GM19023 (cell line): Measurements from ENCODE around the gene TMEM205.
A peak's percentile ranks its signal among the peaks of the same experiment; 100 is the strongest.
"Not testable (repeated sequence)": the region's sequence is repeated elsewhere in the genome, so short reads cannot be mapped to it uniquely, and the experiment has no call there.

ENCODE experiments used
- ATAC-seq: cut with Tn5 transposase; IDR thresholded peaks from one replicate; pipeline ENCODE4 v1.9.1; 2021; ENCODE audit warnings: mild to moderate bottlenecking, moderate library complexity; ENCODE audit not compliant: unreplicated experiment

TMEM205 gene

DNA sequence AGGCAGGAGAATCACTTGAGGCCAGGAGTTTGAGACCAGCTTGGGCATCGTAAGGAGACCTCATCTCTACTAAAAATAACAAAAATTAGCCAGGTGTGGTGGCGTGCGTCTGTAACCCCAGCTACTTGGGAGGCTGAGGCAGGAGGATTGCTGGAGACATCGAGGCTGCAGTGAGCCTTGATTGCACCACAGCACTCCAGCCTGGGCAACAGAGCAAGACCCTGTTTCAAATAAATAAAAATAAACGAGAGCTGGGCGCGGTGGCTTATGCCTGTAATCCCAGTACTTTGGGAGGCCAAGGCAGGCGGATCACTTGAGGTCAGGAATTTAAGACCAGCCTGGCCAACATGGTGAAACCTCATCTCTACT, 6.0 kb downstream of the TMEM205 start:
- ATAC-seq, result not testable (repeated sequence)

DNA sequence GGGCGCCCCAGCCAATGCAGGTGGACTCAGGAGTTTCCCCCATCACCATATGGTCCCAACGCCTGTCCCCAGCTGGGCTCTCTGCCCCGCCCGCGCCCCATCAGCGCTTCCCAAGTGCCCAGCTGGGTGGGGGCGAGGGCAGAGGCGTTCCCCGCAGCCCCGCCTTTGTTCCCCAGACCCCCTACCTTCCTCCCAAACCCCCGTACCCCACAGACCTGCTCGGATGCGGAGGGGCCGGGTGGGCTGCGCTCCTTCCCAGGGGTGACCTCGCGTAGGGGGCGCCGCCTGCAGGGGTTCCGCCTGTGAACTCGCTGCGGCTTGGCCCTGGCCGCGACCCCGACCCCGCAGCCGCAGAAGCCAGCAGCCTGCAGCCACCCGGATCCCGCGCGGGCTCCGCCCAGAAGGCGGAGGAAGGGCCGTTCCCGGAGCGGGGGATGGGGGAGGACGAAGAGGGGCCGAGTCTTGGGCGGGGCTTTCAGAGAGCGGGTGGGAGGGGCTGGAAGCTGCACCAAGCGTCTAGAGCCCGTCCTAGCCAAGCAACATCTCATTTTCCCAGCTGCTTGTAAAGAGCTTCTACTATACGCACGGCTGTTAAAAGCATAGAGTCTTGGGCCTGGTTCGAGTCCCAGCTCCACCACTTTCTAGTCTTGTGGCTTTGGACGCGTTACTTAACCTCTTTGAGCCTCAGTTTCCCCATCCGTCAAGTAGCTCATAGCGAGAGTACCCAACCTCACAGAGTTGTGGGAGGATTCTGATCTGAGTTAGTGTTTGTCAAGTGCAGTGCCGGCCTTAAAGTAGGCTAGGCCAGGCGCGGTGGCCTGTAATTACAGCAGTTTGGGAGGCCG, 6.6 kb downstream of the TMEM205 start, which contains the start of gene RAB3D:
Gene RAB3D (minus strand): TSS at position 404 of the 845 bp plus-strand sequence. CDS start 2,258 bp downstream, outside the sequence.
- ATAC-seq, result peak; percentile 84

DNA sequence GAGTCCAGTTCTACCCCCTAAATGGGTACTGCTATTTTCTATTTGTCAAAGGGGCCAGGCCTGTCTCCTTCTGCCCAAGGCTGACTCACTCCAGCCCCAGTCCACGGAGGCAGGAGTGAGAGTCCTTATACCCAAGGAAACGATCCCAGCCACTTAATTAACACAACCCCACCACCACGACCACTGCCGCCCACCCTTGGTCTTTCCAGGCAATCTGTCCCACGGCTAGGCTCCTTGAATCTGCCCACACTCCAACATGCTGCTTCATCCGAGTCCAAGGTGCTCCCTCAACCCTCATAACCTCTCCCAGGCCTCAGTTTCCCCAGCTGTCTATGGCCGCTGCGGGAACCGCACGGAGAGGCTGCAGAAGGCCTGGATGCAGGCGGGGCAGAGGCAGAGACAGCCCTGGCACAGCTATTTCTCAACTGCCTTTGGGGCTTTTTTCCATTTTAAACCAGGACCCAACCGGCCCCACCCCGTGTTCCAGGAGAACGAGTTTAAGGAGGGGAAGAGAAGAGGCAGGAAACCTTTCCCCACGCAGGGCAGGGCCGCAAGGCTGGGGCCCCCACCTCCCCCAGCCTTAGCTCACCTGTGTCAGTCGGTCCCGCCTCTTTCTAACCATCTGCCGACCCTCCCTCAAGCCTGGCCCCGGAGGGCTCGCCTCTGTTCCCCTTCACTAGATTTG, 7.4 kb downstream of the TMEM205 start:
- no peak for ATAC-seq

DNA sequence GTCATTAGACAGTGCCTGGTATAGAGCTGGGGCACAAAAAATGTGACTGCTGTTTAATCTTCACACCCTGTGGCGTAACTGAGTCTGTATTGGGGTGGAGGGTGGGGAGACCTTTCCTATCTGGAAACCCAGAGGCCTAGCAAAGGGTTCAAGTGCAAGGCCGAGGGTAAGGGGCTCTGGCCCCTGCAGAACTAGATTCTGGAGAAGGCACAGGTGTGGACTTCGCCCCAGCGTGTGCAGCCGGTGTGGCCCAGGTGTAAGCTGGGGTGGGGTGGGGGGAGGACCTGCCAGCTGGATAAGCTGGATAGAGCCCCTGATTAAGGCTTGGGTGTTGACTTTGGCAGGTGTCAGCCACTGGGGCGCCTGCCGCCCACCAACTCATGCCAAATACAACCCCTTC, 7.9 kb downstream of the TMEM205 start:
- no peak for ATAC-seq

DNA sequence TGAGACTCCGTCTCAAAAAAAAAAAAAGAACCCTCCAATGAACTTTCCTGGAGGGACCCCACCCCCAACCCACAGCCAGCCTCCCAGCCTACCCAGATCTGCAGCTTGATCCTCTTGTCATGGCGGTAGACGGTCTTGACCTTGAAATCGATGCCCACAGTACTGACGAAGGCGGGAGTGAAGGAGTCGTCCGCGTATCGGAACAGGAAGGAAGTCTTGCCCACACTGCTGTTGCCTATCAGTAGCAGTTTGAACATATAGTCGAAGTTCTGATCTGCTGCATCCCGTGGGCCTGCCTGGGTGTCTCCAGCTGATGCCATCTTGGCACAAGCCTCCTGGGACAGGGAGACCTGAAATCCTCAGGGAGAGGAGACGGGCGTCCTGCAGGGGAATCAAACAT, 9.0 kb downstream of the TMEM205 start:
- no peak for ATAC-seq

DNA sequence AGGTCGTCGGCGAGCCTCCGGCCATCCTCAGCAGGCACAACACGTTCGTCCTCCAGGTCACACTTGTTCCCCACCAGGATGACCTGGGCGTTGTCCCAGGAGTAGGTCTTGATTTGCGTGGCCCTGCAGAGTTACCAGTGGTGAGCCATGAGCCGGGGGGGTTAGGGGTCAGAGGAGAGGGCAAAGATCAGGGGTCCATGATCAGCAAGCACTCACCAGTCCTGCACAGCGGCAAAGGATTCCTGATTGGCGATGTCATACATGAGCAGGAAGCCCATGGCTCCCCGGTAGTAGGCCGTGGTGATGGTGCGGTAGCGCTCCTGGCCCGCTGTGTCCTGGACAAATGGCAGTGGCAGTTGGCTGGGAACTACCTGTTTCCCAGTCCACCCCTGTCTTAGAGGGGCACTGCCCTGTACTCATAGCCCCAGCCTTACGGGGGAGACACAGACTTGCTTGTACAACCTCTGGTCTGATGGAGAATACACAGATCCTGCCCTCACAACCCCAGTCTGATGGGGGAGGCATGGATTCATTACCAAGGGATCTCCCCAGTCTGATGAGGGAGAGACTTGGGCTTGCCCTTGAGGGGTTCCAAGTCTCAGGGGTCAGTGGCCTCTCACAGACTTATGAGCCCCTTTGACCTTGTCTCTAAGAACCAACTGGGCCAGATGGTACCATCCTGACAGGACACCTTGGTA, 10.5 kb downstream of the TMEM205 start:
- no peak for ATAC-seq

DNA sequence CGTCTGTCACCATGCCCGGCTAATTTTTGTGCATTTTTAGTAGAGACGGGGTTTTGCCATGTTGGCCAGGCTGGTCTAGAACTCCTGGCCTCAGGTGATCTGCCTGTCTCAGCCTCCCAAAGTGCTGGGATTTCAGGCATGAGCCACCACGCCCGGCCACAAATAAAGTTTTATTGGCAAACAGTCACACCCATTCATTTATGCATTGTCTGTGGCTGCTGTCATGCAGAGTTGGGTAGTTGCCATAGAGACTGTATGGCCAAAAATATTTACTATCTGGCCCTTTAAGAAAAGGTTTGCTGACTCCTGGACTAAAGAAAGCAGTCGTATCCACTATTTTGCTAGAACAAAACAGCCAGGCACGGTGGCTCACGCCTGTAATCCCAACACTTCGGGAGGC, 12.2 kb downstream of the TMEM205 start:
- not testable (repeated sequence) for ATAC-seq

DNA sequence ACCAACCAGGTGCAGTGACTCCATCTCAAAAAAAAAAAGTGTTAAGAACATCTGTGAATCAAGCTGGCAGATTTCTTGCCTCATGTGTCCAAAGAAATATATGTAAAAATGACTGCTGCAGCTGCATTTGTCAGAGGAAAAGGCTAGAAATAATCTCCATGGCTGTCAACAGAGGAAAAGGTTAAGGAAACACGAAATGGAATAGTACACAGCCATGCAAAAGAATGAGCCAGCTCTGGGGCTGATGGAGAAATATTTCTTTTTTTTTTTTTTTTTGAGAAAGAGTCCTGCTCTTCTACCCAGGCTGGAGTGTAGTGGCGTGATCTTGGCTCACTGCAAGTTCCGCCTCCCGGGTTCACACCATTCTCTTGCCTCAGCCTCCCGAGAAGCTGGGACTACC, 13.2 kb downstream of the TMEM205 start:
- no peak for ATAC-seq

DNA sequence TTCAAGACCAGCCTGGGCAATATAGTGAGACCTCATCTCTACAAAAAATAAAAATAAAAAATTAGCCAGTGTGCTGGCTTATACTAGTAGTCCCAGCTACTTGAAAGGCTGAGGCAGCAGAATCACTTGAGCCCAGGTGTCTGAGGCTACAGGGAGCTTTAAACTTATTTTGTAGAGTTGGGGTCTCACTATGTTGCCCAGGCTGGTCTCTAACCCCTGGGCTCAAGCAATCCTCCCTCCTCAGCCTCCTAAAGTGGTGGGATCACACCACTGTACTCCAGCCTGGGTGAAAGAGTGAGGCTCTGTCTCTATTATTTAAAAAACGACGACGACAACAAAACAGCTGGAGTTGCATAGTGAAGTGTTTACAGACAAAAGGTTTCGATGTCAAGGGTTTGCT, 14.6 kb downstream of the TMEM205 start:
- ATAC-seq, result no peak

DNA sequence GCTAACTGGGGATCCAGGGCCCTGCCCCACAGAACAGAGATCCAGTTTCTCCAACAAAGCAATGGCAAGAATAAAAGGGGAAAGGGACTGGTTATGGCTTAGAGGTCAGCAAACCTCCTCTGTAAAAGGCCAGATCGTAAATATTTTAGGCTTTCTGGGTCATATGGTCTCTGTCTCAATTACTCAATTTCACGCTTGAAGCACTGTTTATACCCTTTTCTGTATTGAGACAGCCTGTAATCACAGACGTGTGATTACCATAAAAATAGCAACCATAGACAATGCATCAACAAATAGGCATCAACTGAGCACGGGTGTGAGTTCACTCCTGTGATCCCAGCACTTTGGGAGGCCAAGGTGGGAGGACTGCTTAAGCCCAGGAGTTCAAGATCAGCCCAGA, 15.9 kb downstream of the TMEM205 start:
- ATAC-seq, result no peak

DNA sequence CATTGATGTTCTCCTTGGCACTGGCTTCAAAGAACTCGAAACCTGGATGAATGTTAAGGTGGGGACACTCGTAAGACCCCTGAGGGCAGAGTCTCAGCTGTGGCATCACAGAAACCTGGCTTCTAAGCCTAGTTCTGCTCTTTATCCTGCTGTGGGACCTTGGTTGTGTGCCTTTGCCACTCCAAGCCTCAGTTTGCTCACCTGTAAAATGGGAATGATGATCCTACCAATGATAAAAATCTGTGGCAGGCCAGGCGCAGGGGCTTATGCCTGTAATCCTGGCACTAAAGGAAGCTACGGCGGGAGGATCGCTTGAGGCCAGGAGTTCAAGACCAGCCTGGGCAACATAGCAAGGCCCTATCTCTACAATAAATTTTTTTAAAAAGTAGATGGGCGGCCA, 20.5 kb downstream of the TMEM205 start:
- ATAC-seq, result no peak

DNA sequence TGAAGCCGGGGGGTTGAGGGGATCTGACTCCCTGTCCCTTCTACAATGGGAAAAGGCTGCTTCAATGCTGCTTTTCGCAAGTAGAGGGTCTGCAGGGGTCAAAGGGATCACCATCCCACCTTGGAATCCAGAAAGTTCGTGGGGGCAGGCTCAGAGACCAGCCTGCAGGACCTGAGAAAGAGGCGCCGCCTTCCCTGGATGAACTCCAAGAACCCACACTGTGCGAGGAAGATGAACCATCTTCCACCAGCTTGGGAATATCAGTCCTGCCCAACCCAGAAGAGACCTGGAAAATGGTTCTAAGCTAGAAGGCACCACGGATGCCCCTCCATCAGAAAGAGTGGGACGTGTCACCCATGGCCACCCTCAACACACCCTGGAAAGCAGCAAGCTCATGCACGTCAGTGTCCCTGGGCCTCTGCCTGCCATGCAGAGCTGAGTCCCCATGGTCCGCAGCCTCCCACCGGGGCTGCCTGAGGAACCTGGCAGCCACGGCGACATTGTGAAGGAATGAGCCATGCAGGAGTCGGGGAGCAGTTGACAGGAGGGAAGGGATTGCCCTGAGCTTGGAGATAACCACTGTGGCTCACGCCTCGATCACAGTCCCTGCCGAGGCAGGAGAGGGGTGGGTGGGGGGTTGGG, 21.2 kb downstream of the TMEM205 start:
- no peak for ATAC-seq

DNA sequence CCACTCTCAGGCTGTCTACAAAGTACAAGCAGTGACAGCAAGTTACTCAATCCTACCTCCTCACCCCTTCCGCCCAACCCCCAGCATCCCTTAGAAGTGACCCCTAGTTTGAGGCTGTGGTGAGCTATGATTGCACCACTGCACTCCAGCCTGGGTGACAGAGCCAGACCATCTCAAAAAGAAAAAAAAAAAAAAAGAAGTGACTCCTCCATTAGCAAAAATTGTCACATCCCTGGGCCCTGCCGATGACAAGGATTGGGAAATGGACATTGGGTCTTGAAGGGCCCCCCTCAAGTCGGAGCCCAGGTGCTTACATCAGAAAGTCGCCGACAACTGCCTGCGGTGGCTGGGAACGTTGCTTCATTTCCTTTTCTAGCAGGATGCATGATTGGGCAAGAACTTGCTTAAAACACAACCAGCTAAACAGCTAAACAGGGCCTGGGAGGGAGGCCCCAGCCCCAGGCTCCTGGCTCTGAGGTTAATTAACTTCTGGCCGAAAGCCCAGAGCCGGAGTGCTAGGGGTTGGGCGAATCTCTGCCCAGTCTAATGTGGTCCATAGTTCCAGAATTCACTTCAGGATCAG, 21.9 kb downstream of the TMEM205 start:
- no peak for ATAC-seq

DNA sequence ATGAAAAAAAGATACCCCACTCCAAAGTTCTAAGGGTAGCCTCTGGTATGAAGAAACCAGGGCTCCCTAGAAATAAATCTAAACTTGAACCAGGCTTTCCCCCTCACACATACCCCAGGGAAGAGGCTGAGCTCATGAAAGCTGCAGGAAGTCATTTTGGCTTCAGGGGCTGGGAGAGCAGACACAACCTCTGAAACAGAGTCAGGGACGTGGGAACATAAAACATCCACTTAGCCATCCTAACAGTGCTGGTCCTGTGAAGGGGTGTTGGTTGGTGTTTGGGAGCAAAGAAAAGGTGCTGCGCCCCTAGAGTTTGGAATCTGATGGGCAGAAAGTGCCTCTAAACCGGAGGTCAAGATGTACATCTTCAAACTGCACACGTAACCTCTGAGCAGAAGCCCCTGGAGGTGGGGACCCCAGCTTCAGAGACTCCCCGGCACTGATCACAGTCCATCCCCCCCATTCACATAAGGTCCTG, 22.4 kb downstream of the TMEM205 start:
- no peak for ATAC-seq

DNA sequence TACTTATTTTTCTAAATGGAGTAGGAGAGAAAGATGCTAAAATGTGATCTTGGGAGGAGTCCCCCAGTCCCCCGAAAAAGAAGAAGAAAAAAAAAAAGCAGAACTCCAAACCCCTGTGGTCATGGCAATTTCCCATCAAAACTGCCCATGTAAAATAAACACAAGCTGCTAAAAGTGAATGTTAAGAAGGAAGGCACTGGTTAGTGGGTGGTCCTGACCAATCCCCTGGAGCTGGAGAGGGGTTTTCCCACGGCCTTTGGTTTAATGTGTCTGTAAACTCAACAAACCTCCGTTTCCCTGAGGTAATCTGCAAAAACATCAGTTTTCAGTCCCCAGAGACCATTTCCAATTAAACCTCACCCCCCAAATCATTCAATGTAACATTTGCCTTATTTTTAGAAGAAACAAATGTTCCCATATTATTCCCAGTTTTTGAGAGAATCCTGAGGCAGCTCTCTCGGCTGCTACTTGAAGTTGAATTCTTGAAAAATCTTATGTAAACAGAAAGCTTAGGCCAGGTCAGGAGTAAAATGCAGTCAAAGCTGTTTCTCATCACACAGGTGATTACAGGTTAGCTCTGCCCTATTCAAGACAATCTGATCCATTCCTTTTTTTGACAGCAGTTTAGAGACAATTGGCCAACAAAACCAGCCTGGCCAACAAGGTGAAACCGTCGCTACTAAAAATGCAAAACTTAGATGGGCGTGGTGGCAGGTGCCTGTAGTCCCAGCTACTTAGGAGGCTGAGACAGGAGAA, 23.6 kb downstream of the TMEM205 start:
- ATAC-seq, result no peak

DNA sequence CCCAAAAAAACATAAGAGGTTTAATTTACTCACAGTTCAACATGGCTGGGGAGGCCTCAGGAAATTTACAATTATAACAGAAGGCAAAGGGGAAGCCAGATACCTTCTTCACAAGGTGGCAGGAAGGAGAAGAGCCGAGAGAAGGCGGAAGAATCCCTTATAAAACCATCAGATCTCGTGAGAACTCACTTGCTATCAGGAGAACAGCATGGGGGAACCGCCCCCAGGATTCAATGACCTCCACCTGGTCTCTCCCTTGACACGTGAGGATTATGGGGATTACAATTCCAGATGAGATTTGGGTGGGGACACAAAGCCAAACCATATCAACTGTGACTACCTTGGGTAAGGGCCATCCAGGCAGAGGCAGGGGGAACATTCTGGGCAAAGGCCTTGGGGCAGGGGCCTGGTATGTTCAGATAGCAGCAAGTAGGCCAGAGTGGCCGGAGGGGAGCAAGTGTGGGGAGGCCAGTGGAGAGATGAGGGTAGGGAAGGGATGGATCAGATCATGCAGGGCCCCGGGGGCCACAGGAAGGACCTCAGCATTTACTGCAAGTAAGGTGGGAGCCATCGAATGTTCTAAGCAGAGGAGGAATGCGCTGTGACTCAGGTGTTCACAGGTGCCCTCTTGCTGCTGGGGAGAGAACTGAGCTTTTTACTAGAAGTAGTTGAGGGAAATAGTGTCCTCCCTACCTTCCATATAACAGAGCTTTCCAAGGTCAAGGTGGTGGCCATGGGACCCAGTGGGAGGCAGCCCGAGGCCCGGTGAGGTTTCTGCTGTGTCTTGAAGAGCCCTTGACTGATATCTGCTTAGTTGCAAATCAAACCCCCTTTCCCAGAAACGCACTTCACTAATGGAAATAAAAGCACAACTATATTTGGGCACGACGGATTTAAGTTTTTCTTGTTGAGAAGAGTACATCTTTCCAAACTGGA, 24.6 kb downstream of the TMEM205 start:
- no peak for ATAC-seq

DNA sequence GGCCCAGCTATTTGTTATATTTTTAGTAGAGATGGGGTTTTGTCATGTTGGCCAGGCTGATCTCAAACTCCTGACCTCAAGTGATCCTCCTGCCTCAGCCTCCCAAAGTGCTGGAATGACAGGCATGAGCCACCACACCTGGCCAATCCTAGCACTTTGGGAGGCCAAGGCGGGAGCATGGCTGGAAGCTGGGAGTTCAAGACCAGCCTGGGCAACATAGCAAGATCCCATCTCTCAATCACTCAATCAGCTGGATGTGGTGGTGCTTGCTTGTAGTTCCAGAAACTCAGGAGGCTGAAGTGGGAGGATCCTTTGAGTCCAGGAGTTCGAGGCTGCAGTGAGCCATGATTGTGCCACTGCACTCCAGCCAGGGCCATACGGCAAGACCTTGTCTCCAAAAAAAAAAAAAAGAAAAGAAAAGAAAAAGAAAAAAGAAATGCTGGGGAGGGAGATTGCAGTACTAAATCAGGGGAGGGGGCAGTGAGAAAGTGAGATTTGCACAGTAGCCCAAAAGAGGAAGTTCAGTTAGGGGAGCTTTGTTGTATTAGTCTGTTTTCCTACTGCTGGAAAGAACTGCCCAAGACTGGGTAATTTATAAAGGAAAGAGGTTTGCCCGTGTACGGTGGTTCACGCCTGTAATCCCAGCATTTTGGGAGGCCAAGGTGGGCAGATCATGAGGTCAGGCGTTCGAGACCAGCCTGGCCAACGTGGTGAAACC, 25.6 kb downstream of the TMEM205 start:
- ATAC-seq, result not testable (repeated sequence)

DNA sequence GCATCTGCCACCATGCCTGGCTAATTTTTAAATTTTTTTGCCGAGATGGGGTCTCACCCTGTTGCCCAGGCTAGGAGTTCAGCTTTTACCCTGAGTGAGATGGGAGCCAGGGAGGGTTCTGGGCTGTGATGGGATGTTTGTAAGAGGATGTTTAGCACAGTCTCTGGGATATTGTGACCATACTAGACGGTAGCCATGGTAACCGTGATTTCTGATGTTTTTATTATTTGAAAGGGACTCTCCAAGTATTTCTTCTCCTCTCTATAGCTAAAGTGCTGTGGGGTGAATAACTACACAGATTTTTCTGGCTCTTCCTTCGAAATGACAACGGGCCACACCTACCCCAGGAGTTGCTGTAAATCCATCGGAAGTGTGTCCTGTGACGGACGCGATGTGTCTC, 39.7 kb downstream of the TMEM205 start:
- no peak for ATAC-seq
